ENCODE data around the gene NCOA1.
"Not testable (repeated sequence)": the region's sequence is repeated elsewhere in the genome, so short reads cannot be mapped to it uniquely, and the experiment has no call there.

DNA sequence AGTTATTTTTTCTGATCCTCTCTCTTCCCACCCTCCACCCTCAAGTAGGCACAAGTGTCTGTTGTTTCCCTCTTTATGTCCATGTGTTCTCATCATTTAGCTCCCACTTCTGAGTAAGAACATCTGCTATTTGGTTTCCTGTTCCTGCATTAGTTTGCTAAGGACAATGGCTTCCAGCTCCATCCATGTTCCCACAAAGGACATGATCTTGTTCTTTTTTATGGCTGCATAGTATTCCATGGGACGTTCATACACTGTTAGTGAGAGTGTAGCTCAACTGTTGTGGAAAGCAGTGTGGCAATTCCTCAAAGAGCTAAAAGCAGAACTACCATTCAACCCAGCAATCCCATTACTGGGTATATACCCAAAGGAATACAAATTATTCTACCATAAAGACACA is 22.6 kb upstream of the NCOA1 start:
- TF ChIP-seq, protein P1, sequence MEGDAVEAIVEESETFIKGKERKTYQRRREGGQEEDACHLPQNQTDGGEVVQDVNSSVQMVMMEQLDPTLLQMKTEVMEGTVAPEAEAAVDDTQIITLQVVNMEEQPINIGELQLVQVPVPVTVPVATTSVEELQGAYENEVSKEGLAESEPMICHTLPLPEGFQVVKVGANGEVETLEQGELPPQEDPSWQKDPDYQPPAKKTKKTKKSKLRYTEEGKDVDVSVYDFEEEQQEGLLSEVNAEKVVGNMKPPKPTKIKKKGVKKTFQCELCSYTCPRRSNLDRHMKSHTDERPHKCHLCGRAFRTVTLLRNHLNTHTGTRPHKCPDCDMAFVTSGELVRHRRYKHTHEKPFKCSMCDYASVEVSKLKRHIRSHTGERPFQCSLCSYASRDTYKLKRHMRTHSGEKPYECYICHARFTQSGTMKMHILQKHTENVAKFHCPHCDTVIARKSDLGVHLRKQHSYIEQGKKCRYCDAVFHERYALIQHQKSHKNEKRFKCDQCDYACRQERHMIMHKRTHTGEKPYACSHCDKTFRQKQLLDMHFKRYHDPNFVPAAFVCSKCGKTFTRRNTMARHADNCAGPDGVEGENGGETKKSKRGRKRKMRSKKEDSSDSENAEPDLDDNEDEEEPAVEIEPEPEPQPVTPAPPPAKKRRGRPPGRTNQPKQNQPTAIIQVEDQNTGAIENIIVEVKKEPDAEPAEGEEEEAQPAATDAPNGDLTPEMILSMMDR (optimal IDR thresholded peaks at IDR 0.05 in 1 of 3, IDR thresholded peaks at IDR 0.05 in 1 of 3, conservative IDR thresholded peaks at IDR 0.05 in 1 of 3; ENCODE audit: extremely low read depth in 1 of 3, insufficient read depth in 2 of 3, low read length in 3 of 3), result not testable (repeated sequence)
- not testable (repeated sequence) for TF ChIP-seq EZH2 (IDR thresholded peaks at IDR 0.05; ENCODE audit: low read length)

Measured in keratinocyte (primary cell).